Keratinocyte (primary cell): ENCODE data around the gene EFCAB8.

Experiments
- CTCF ChIP-seq, 3 experiments: IDR thresholded peaks in 1 of 3; conservative IDR thresholded peaks in 1 of 3; optimal IDR thresholded peaks in 1 of 3; 2 replicates in 2 of 3; 3 replicates in 1 of 3; pipeline versions ENCODE3 to v1.5.1; 2011; ENCODE audit warnings: low read length in 3 of 3, mild to moderate bottlenecking in 3 of 3, moderate library complexity in 2 of 3, control low read depth in 1 of 3, inconsistent platforms in 1 of 3; ENCODE audit not compliant: insufficient read depth in 2 of 3; ENCODE audit errors: extremely low read depth in 1 of 3
- EZH2 ChIP-seq: IDR thresholded peaks from one replicate; pipeline ENCODE4 v1.6.1; 2012; ENCODE audit warnings: inconsistent platforms, mild to moderate bottlenecking, low read length, moderate library complexity

GRCh38 chr20:32999603-33000250 is 141.0 kb downstream of the EFCAB8 start:
- TF ChIP-seq CTCF (optimal IDR thresholded peaks at IDR 0.05 in 1 of 3, IDR thresholded peaks at IDR 0.05 in 1 of 3, conservative IDR thresholded peaks at IDR 0.05 in 1 of 3; ENCODE audit: extremely low read depth in 1 of 3, insufficient read depth in 2 of 3, low read length in 3 of 3) (no peak), EZH2 (no peak)
